ENCODE data around the gene STING1.

Gene STING1

GRCh38 chr5:139473565-139473964, 9.0 kb downstream of the STING1 start:
- no peak for TF ChIP-seq CTCF (IDR thresholded peaks at IDR 0.05)

GRCh38 chr5:139473105-139473504, 9.5 kb downstream of the STING1 start:
- no peak for TF ChIP-seq CTCF (IDR thresholded peaks at IDR 0.05)

GRCh38 chr5:139472386-139473030, 10.1 kb downstream of the STING1 start:
- TF ChIP-seq CTCF (IDR thresholded peaks at IDR 0.05) = no peak

GRCh38 chr5:139470821-139471300, 11.7 kb downstream of the STING1 start, which contains the start of gene SMIM33:
Gene SMIM33, plus strand, starts transcription at chr5:139471004. Its CDS starts 118 bp downstream, at chr5:139471122.
- TF ChIP-seq CTCF (IDR thresholded peaks at IDR 0.05) = no peak

- no peak for TF ChIP-seq CTCF (IDR thresholded peaks at IDR 0.05)
These were observed 14.1 kb downstream of the STING1 start for GRCh38 chr5:139468421-139468931.

GRCh38 chr5:139462586-139463276, 19.8 kb downstream of the STING1 start, which contains the start of gene ECSCR:
Gene ECSCR, minus strand, starts transcription at chr5:139462743. Its CDS starts 73 bp downstream, at chr5:139462670.
- no peak for TF ChIP-seq CTCF (IDR thresholded peaks at IDR 0.05)

- TF ChIP-seq CTCF (IDR thresholded peaks at IDR 0.05) = no peak
These were observed 20.9 kb downstream of the STING1 start for GRCh38 chr5:139461698-139462097.
